Colon (tissue), 2 donors: ENCODE results near the gene BTNL2.

Source experiments
- FAIRE-seq: peaks from 2 replicates; lab custom pipeline; 2012; peaks lifted over from hg19 to GRCh38; lab: Jason Lieb, UNC
- donor health status: control.
- donor health status: control.

The BTNL2 gene

GRCh38 chr6:32413427-32414047 is 6.6 kb upstream of the BTNL2 start:
- FAIRE-seq: no peak

- FAIRE-seq: no peak
Measured at GRCh38 chr6:32411566-32412327, 4.8 kb upstream of the BTNL2 start.

- no peak for FAIRE-seq
Measured at GRCh38 chr6:32410906-32411305, 3.9 kb upstream of the BTNL2 start.

GRCh38 chr6:32406197-32406596 is 784 bp downstream of the BTNL2 start:
- FAIRE-seq: no peak

- no peak for FAIRE-seq
Measured at GRCh38 chr6:32405656-32406055, 1.3 kb downstream of the BTNL2 start.

- FAIRE-seq: no peak
Measured at GRCh38 chr6:32402812-32403211, 4.2 kb downstream of the BTNL2 start.

GRCh38 chr6:32401284-32401963 is 5.6 kb downstream of the BTNL2 start:
- FAIRE-seq: no peak

- FAIRE-seq: no peak
Measured at GRCh38 chr6:32397252-32397920, 9.6 kb downstream of the BTNL2 start.

GRCh38 chr6:32396028-32396427 is 11.0 kb downstream of the BTNL2 start:
- no peak for FAIRE-seq

GRCh38 chr6:32393665-32394420 is 13.1 kb downstream of the BTNL2 start:
- no peak for FAIRE-seq

- no peak for FAIRE-seq
Measured at GRCh38 chr6:32391505-32391904, 15.5 kb downstream of the BTNL2 start.

- FAIRE-seq: no peak
Measured at GRCh38 chr6:32387589-32388340, 19.2 kb downstream of the BTNL2 start.

GRCh38 chr6:32386040-32386439 is 20.9 kb downstream of the BTNL2 start:
- no peak for FAIRE-seq

GRCh38 chr6:32382757-32383420 is 24.1 kb downstream of the BTNL2 start:
- no peak for FAIRE-seq

GRCh38 chr6:32379545-32379944 is 27.4 kb downstream of the BTNL2 start:
- no peak for FAIRE-seq

GRCh38 chr6:32375739-32376529 is 31.0 kb downstream of the BTNL2 start:
- no peak for FAIRE-seq

- FAIRE-seq: no peak
Measured at GRCh38 chr6:32371803-32372202, 35.2 kb downstream of the BTNL2 start, which contains the start of gene TSBP1. TSBP1 (minus strand) TSS chr6:32371903; CDS start chr6:32371706, 197 bp downstream.

- FAIRE-seq: no peak
Measured at GRCh38 chr6:32371229-32371628, 35.8 kb downstream of the BTNL2 start.

GRCh38 chr6:32370505-32370904 is 36.5 kb downstream of the BTNL2 start:
- FAIRE-seq: no peak

- FAIRE-seq: no peak
Measured at GRCh38 chr6:32369660-32370059, 37.3 kb downstream of the BTNL2 start.
